GM23338 (cell line): ENCODE data around the gene GALNT9. TPM values are rescaled to one million over a fixed set of nuclear protein-coding genes. Genes with fewer than 3 reads are reported as not detected.

ENCODE experiments used
- ATAC-seq: fragments of 200-7000 bp; cut with Tn5 transposase; 3 replicates; pipeline ENCODE4 v1.9.1; 2020
- DNase-seq: peaks from one replicate; pipeline ENCODE4 v3.0.0-alpha.2; 2015; ENCODE audit warnings: low spot score
- H2AFZ ChIP-seq: fragments of 200-600 bp; sonication (generic); 2 replicates; pipeline ENCODE4 v1.8.0; 2016; ENCODE audit warnings: antibody characterized with exemption, mild to moderate bottlenecking, moderate library complexity
- H3F3A ChIP-seq: fragments of 200-600 bp; sonication (generic); replicated peaks from 2 replicates; pipeline ENCODE4 v1.8.0; 2017; ENCODE audit warnings: antibody characterized with exemption, mixed run types, low read depth
- H3K27ac ChIP-seq: fragments of 200-600 bp; sonication (generic); 2 replicates; pipeline ENCODE4 v1.6.1; 2016; ENCODE audit warnings: low read depth
- H3K27me3 ChIP-seq: fragments of 200-600 bp; sonication (generic); 2 replicates; pipeline ENCODE4 v1.8.0; 2016; ENCODE audit warnings: mild to moderate bottlenecking, mixed run types, moderate library complexity; ENCODE audit not compliant: insufficient read depth
- H3K36me3 ChIP-seq: fragments of 200-600 bp; sonication (generic); 2 replicates; pipeline ENCODE4 v1.8.0; 2016; ENCODE audit warnings: mild to moderate bottlenecking; ENCODE audit not compliant: insufficient read depth
- H3K4me1 ChIP-seq: fragments of 200-600 bp; sonication (generic); 2 replicates; pipeline ENCODE4 v1.8.0; 2016; ENCODE audit warnings: mild to moderate bottlenecking, moderate library complexity; ENCODE audit not compliant: insufficient read depth
- H3K4me2 ChIP-seq: fragments of 200-600 bp; sonication (generic); 2 replicates; pipeline ENCODE4 v1.7.1; 2017; ENCODE audit warnings: mixed run types
- H3K4me3 ChIP-seq: fragments of 200-600 bp; sonication (generic); 2 replicates; pipeline ENCODE4 v1.6.1; 2016; ENCODE audit warnings: mixed run types
- H3K79me2 ChIP-seq: fragments of 200-600 bp; sonication (generic); replicated peaks from 2 replicates; pipeline ENCODE4 v1.8.0; 2017; ENCODE audit warnings: mild to moderate bottlenecking; ENCODE audit not compliant: insufficient read depth
- H3K9me2 ChIP-seq: fragments of 200-600 bp; sonication (generic); 2 replicates; pipeline ENCODE4 v1.8.0; 2017; ENCODE audit not compliant: insufficient read depth
- H4K20me1 ChIP-seq: fragments of 200-600 bp; sonication (generic); replicated peaks from 2 replicates; pipeline ENCODE4 v1.8.0; 2017; ENCODE audit warnings: mild to moderate bottlenecking; ENCODE audit not compliant: insufficient read depth
- H3K27ac Mint-ChIP-seq: 2 replicates; pipeline ENCODE4 v1.8.0; 2020; ENCODE audit warnings: inconsistent platforms, mild to moderate bottlenecking, moderate library complexity, mixed read lengths
- H3K27me3 Mint-ChIP-seq: 3 replicates; pipeline ENCODE4 v1.8.0; 2022; ENCODE audit warnings: low read depth, mild to moderate bottlenecking, moderate library complexity, mixed read lengths, inconsistent platforms; ENCODE audit not compliant: insufficient read depth, poor library complexity
- H3K36me3 Mint-ChIP-seq: 3 replicates; pipeline ENCODE4 v1.8.0; 2021; ENCODE audit warnings: low read depth, mild to moderate bottlenecking, inconsistent platforms, moderate library complexity, mixed read lengths
- H3K4me1 Mint-ChIP-seq: 3 replicates; pipeline ENCODE4 v1.8.0; 2020; ENCODE audit warnings: mild to moderate bottlenecking, inconsistent platforms, mixed read lengths
- H3K4me3 Mint-ChIP-seq: 3 replicates; pipeline ENCODE4 v1.8.0; 2021; ENCODE audit warnings: moderate library complexity, mild to moderate bottlenecking, inconsistent platforms, mixed read lengths
- H3K9me3 Mint-ChIP-seq: 3 replicates; pipeline ENCODE4 v1.8.0; 2020; ENCODE audit warnings: moderate library complexity, mild to moderate bottlenecking, inconsistent platforms, mixed read lengths
- CREB1 ChIP-seq: fragments of 250-450 bp; sonication (Bioruptor Pico); IDR thresholded peaks from 2 replicates; pipeline ENCODE4 v1.5.0; 2020; ENCODE audit warnings: low read depth, mild to moderate bottlenecking, moderate library complexity
- EZH2 ChIP-seq: fragments of 200-600 bp; sonication (generic); IDR thresholded peaks from one replicate; pipeline ENCODE4 v1.8.0; 2017; ENCODE audit warnings: antibody characterized with exemption, mild to moderate bottlenecking, low read depth; ENCODE audit not compliant: unreplicated experiment
- EZH2phosphoT487 ChIP-seq: fragments of 200-600 bp; sonication (generic); IDR thresholded peaks from one replicate; pipeline ENCODE4 v1.8.1; 2018; ENCODE audit warnings: antibody characterized with exemption; ENCODE audit not compliant: unreplicated experiment
- JUNB ChIP-seq: IDR thresholded peaks from one replicate; pipeline ENCODE4 v1.6.1; 2016; ENCODE audit warnings: antibody characterized with exemption; ENCODE audit not compliant: unreplicated experiment
- NANOG ChIP-seq: IDR thresholded peaks from 2 replicates; pipeline ENCODE4 v1.6.1; 2016; ENCODE audit warnings: antibody characterized with exemption, borderline replicate concordance
- POLR2AphosphoS5 ChIP-seq: IDR thresholded peaks from 2 replicates; pipeline ENCODE4 v1.6.1; 2016; ENCODE audit warnings: antibody characterized with exemption, low read depth
- STAT1 ChIP-seq: IDR thresholded peaks from one replicate; pipeline ENCODE4 v1.6.1; 2016; ENCODE audit warnings: antibody characterized with exemption; ENCODE audit not compliant: unreplicated experiment
- ZNF114 ChIP-seq: fragments of 250-450 bp; sonication (Bioruptor Pico); IDR thresholded peaks from 2 replicates; pipeline ENCODE4 v1.5.0; 2020; ENCODE audit warnings: mild to moderate bottlenecking, moderate library complexity
- ZNF331 ChIP-seq: fragments of 250-450 bp; sonication (Bioruptor Pico); IDR thresholded peaks from 2 replicates; pipeline ENCODE4 v1.5.0; 2020; ENCODE audit warnings: low read depth, mild to moderate bottlenecking, moderate library complexity
- polyA plus RNA-seq: library from polyadenylated mRNA; unstranded; fragments of >200 nt; fragmentation: Nextera tagmentation; extraction: Ambion mirVana; gene quantifications from 2 replicates; pipeline ENCODE4 v1.2.1, GENCODE V29; 2016
- total RNA-seq: library from RNA; depleted of rRNA; stranded (reverse); fragments of >200 nt; shearing (Covaris generic); gene quantifications from 2 replicates; pipeline ENCODE4 v1.2.3, GENCODE V29; 2014
- TF ChIP-seq, protein P1 (sequence below): IDR thresholded peaks from one replicate; pipeline ENCODE4 v1.6.1; 2018; ENCODE audit warnings: antibody characterized with exemption; ENCODE audit not compliant: unreplicated experiment
- TF ChIP-seq, protein P2 (sequence below), 2 experiments: fragments of 200-600 bp in 1 of 2; sonication (generic) in 1 of 2; conservative IDR thresholded peaks; 2 replicates each; pipeline versions ENCODE4 v1.5.1 to v1.6.1; 2016 to 2017; ENCODE audit warnings: antibody characterized with exemption in 2 of 2, low read depth in 2 of 2, mild to moderate bottlenecking in 2 of 2, moderate library complexity in 1 of 2
- TF ChIP-seq, protein P3 (sequence below): IDR thresholded peaks from 2 replicates; pipeline ENCODE4 v1.6.1; 2016; ENCODE audit warnings: antibody characterized with exemption
- TF ChIP-seq, protein P4 (sequence below): fragments of 250-450 bp; sonication (Bioruptor Pico); IDR thresholded peaks from 2 replicates; pipeline ENCODE4 v1.5.0; 2020; ENCODE audit warnings: mild to moderate bottlenecking, moderate library complexity

Gene GALNT9
- total and polyA plus RNA-seq, 2 experiments from 2014 or later, result 0.81 to 2.5 TPM

DNA sequence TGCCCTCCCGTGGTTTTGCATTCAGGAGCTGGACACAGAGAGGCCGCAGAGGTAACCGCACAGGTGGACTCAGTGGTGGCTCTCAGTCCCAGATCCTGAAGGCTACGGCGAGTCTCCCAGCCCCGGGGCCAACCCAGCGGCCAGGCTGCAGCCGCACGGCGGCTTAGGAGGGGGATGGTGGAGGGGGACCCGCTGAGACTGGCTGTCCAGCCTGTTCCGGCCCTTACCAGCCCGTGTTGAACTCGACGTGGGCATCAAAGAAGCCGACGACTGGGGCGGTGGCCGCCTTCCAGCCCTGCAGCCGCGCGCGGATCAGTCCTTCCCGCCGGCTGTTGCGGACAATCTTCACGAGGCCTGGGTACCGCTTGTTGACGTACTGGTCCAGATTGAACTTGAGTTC is 68.7 kb downstream of the GALNT9 start:
- H3K9me2 ChIP-seq, result no peaks in the 10 kb centered on the region
- H3K79me2 ChIP-seq, result no peaks in the 10 kb centered on the region
- no peaks in the 10 kb centered on the region for H3K27me3 ChIP-seq
- Mint-ChIP-seq H3K4me1 (peaks cover 5% of the 10 kb centered on the region), H3K36me3 (no peaks in the 10 kb centered on the region; the same call in 2 of the 3 replicates), H3K9me3 (no peaks in the 10 kb centered on the region; the same call in 2 of the 3 replicates), H3K27ac (no peak overlapping the region), H3K4me3 (no peak overlapping the region), H3K27me3 (peaks cover 20% of the 10 kb centered on the region)
- H3K4me3 ChIP-seq, result no peak overlapping the region
- TF ChIP-seq, protein P1, sequence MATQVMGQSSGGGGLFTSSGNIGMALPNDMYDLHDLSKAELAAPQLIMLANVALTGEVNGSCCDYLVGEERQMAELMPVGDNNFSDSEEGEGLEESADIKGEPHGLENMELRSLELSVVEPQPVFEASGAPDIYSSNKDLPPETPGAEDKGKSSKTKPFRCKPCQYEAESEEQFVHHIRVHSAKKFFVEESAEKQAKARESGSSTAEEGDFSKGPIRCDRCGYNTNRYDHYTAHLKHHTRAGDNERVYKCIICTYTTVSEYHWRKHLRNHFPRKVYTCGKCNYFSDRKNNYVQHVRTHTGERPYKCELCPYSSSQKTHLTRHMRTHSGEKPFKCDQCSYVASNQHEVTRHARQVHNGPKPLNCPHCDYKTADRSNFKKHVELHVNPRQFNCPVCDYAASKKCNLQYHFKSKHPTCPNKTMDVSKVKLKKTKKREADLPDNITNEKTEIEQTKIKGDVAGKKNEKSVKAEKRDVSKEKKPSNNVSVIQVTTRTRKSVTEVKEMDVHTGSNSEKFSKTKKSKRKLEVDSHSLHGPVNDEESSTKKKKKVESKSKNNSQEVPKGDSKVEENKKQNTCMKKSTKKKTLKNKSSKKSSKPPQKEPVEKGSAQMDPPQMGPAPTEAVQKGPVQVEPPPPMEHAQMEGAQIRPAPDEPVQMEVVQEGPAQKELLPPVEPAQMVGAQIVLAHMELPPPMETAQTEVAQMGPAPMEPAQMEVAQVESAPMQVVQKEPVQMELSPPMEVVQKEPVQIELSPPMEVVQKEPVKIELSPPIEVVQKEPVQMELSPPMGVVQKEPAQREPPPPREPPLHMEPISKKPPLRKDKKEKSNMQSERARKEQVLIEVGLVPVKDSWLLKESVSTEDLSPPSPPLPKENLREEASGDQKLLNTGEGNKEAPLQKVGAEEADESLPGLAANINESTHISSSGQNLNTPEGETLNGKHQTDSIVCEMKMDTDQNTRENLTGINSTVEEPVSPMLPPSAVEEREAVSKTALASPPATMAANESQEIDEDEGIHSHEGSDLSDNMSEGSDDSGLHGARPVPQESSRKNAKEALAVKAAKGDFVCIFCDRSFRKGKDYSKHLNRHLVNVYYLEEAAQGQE, result no peak
- TF ChIP-seq, protein P2, sequence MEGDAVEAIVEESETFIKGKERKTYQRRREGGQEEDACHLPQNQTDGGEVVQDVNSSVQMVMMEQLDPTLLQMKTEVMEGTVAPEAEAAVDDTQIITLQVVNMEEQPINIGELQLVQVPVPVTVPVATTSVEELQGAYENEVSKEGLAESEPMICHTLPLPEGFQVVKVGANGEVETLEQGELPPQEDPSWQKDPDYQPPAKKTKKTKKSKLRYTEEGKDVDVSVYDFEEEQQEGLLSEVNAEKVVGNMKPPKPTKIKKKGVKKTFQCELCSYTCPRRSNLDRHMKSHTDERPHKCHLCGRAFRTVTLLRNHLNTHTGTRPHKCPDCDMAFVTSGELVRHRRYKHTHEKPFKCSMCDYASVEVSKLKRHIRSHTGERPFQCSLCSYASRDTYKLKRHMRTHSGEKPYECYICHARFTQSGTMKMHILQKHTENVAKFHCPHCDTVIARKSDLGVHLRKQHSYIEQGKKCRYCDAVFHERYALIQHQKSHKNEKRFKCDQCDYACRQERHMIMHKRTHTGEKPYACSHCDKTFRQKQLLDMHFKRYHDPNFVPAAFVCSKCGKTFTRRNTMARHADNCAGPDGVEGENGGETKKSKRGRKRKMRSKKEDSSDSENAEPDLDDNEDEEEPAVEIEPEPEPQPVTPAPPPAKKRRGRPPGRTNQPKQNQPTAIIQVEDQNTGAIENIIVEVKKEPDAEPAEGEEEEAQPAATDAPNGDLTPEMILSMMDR (conservative IDR thresholded peaks at IDR 0.05; ENCODE audit: low read depth in 2 of 2), result no peak
- TF ChIP-seq, protein P3, sequence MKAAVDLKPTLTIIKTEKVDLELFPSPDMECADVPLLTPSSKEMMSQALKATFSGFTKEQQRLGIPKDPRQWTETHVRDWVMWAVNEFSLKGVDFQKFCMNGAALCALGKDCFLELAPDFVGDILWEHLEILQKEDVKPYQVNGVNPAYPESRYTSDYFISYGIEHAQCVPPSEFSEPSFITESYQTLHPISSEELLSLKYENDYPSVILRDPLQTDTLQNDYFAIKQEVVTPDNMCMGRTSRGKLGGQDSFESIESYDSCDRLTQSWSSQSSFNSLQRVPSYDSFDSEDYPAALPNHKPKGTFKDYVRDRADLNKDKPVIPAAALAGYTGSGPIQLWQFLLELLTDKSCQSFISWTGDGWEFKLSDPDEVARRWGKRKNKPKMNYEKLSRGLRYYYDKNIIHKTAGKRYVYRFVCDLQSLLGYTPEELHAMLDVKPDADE, result no peak
- no peak for TF ChIP-seq JUNB
- TF ChIP-seq ZNF114 (CRISPR knock-in tag), result no peak
- TF ChIP-seq CREB1 (CRISPR knock-in tag), result no peak
- TF ChIP-seq EZH2, result no peak
- TF ChIP-seq ZNF331 (CRISPR knock-in tag), result no peak
- TF ChIP-seq EZH2phosphoT487, result no peak
- TF ChIP-seq POLR2AphosphoS5, result no peak
- TF ChIP-seq STAT1, result no peak
- TF ChIP-seq, protein P4, sequence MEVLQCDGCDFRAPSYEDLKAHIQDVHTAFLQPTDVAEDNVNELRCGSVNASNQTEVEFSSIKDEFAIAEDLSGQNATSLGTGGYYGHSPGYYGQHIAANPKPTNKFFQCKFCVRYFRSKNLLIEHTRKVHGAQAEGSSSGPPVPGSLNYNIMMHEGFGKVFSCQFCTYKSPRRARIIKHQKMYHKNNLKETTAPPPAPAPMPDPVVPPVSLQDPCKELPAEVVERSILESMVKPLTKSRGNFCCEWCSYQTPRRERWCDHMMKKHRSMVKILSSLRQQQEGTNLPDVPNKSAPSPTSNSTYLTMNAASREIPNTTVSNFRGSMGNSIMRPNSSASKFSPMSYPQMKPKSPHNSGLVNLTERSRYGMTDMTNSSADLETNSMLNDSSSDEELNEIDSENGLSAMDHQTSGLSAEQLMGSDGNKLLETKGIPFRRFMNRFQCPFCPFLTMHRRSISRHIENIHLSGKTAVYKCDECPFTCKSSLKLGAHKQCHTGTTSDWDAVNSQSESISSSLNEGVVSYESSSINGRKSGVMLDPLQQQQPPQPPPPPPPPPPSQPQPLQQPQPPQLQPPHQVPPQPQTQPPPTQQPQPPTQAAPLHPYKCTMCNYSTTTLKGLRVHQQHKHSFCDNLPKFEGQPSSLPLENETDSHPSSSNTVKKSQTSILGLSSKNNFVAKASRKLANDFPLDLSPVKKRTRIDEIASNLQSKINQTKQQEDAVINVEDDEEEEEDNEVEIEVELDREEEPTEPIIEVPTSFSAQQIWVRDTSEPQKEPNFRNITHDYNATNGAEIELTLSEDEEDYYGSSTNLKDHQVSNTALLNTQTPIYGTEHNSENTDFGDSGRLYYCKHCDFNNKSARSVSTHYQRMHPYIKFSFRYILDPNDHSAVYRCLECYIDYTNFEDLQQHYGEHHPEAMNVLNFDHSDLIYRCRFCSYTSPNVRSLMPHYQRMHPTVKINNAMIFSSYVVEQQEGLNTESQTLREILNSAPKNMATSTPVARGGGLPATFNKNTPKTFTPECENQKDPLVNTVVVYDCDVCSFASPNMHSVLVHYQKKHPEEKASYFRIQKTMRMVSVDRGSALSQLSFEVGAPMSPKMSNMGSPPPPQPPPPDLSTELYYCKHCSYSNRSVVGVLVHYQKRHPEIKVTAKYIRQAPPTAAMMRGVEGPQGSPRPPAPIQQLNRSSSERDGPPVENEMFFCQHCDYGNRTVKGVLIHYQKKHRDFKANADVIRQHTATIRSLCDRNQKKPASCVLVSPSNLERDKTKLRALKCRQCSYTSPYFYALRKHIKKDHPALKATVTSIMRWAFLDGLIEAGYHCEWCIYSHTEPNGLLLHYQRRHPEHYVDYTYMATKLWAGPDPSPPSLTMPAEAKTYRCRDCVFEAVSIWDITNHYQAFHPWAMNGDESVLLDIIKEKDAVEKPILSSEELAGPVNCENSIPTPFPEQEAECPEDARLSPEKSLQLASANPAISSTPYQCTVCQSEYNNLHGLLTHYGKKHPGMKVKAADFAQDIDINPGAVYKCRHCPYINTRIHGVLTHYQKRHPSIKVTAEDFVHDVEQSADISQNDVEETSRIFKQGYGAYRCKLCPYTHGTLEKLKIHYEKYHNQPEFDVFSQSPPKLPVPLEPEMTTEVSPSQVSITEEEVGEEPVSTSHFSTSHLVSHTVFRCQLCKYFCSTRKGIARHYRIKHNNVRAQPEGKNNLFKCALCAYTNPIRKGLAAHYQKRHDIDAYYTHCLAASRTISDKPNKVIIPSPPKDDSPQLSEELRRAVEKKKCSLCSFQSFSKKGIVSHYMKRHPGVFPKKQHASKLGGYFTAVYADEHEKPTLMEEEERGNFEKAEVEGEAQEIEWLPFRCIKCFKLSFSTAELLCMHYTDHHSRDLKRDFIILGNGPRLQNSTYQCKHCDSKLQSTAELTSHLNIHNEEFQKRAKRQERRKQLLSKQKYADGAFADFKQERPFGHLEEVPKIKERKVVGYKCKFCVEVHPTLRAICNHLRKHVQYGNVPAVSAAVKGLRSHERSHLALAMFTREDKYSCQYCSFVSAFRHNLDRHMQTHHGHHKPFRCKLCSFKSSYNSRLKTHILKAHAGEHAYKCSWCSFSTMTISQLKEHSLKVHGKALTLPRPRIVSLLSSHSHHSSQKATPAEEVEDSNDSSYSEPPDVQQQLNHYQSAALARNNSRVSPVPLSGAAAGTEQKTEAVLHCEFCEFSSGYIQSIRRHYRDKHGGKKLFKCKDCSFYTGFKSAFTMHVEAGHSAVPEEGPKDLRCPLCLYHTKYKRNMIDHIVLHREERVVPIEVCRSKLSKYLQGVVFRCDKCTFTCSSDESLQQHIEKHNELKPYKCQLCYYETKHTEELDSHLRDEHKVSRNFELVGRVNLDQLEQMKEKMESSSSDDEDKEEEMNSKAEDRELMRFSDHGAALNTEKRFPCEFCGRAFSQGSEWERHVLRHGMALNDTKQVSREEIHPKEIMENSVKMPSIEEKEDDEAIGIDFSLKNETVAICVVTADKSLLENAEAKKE (CRISPR knock-in tag), result no peak
- no peak for TF ChIP-seq NANOG
- H3K4me2 ChIP-seq, result no peak overlapping the region
- H3K27ac ChIP-seq, result no peak overlapping the region
- H3K36me3 ChIP-seq, result no peaks in the 10 kb centered on the region
- DNase-seq, result no peak
- ATAC-seq, result no peak
- no peak overlapping the region for H2AFZ ChIP-seq
- peaks cover 1% of the 10 kb centered on the region; the same call in 1 of the 2 replicates for H3K4me1 ChIP-seq
- H4K20me1 ChIP-seq, result no peaks in the 10 kb centered on the region
- no peaks in the 10 kb centered on the region for H3F3A ChIP-seq
